Natural killer cell (primary cell): ENCODE data around the gene TAS2R14. TPM values are rescaled to one million over a fixed set of nuclear protein-coding genes. Genes with fewer than 3 reads are reported as not detected.

Experiments
- ATAC-seq, 3 donors: fragments of 150-1000 bp in 2 of 3; fragments of 200-7000 bp in 1 of 3; cut with Tn5 transposase; 1 replicate in 1 of 3; 2 replicates in 2 of 3; pipeline ENCODE4 v1.10.0; 2021; ENCODE audit warnings: mild to moderate bottlenecking in 2 of 3, moderate library complexity in 2 of 3
- DNase-seq, 2 donors: peaks; one replicate each; pipeline versions ENCODE4 v3.0.0 to v3.0.0-alpha.2; 2013 to 2021; ENCODE audit warnings: mixed read lengths in 1 of 2
- H3K27ac ChIP-seq: one replicate; pipeline ENCODE4 v1.5.1; 2013; ENCODE audit warnings: mild to moderate bottlenecking, low read length
- H3K27me3 ChIP-seq: one replicate; pipeline ENCODE4 v1.6.1; 2013; ENCODE audit warnings: low read length; ENCODE audit not compliant: control insufficient read depth, insufficient read depth
- H3K36me3 ChIP-seq: one replicate; pipeline ENCODE4 v1.6.1; 2013; ENCODE audit warnings: low read length; ENCODE audit not compliant: control insufficient read depth, insufficient read depth
- H3K4me1 ChIP-seq: one replicate; pipeline ENCODE4 v1.6.1; 2013; ENCODE audit warnings: low read length; ENCODE audit not compliant: control insufficient read depth, insufficient read depth
- H3K4me3 ChIP-seq: one replicate; pipeline ENCODE4 v1.5.1; 2013; ENCODE audit warnings: low read length
- H3K9me3 ChIP-seq: one replicate; pipeline ENCODE4 v1.6.1; 2013; ENCODE audit warnings: low read length; ENCODE audit not compliant: control insufficient read depth, insufficient read depth
- H3K27ac Mint-ChIP-seq, 2 donors: one replicate each; pipeline ENCODE4 v1.8.0; 2022; ENCODE audit warnings: mild to moderate bottlenecking in 2 of 2, mixed read lengths in 2 of 2, moderate library complexity in 1 of 2
- H3K27me3 Mint-ChIP-seq, 2 donors: one replicate each; pipeline ENCODE4 v1.8.0; 2022; ENCODE audit warnings: low read depth in 2 of 2, mixed read lengths in 2 of 2
- H3K36me3 Mint-ChIP-seq: one replicate; pipeline ENCODE4 v1.8.0; 2022; ENCODE audit warnings: mixed read lengths
- H3K4me1 Mint-ChIP-seq, 2 donors: one replicate each; pipeline ENCODE4 v1.8.0; 2022; ENCODE audit warnings: mixed read lengths in 2 of 2
- H3K4me3 Mint-ChIP-seq: one replicate; pipeline ENCODE4 v1.8.0; 2022; ENCODE audit warnings: mild to moderate bottlenecking, moderate library complexity, mixed read lengths
- H3K9me3 Mint-ChIP-seq, 2 donors: one replicate each; pipeline ENCODE4 v1.8.0; 2022; ENCODE audit warnings: mixed read lengths in 2 of 2
- WGBS: methylation state at CpG from one replicate; pipeline ENCODE4 v1.1.7; 2013; ENCODE audit warnings: missing lambda C conversion rate; ENCODE audit not compliant: insufficient coverage; 5-methylcytosine and 5-hydroxymethylcytosine counted together
- intact Hi-C: fragments of 100-400 bp; cut with micrococcal nuclease; formaldehyde crosslinking; loops from one replicate; pipeline ENCODE4 v1.14.2; 2022
- total RNA-seq, 4 donors: library from RNA; stranded (reverse); fragments of 120-200 nt in 1 of 4; gene quantifications; one replicate each; pipeline versions ENCODE4 v1.2.3 to v1.2.4, GENCODE V29; 2013 to 2022
- TF ChIP-seq, protein P1 (sequence below): fragments of 200-600 bp; IDR thresholded peaks from one replicate; pipeline ENCODE4 v1.8.0; 2022; ENCODE audit warnings: antibody characterized with exemption

Gene TAS2R14
- total RNA-seq, 3 donors from 2014 or later (not counting 1 experiment from before 2014, with no cell fraction given): 3.6 to 4.8 (median 4.4) TPM

DNA sequence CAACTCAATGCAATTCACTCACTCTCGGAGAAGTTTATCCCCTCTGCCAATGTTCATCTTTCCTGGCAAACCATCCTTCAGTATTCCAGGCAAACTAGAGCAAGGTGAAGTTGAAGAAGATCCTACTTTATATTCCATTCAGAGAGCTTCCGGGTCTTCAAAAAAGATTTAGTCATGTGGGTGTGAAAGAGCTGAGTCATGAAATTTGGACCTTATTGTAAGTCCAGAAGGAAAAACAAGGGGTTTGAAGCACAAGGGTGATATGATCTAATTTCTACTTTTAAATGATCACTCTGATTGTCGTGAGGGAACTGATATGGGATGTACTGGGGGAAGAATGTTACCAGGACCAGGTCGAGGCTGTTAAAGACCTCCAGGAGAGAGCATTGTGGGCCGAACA lies 12.8 kb downstream of the TAS2R14 start:
- no peak for DNase-seq
- Mint-ChIP-seq H3K27me3 (no peaks in the 10 kb centered on the region), H3K4me1 (peaks cover 0 to 5% of the 10 kb centered on the region in 2 donors), H3K4me3 (no peak overlapping the region), H3K9me3 (no peaks in the 10 kb centered on the region), H3K27ac (no peak overlapping the region), H3K36me3 (no peaks in the 10 kb centered on the region)
- Histone ChIP-seq H3K4me3 (no peak overlapping the region), H3K27me3 (no peaks in the 10 kb centered on the region), H3K4me1 (no peaks in the 10 kb centered on the region), H3K27ac (no peak overlapping the region), H3K9me3 (no peaks in the 10 kb centered on the region), H3K36me3 (no peaks in the 10 kb centered on the region)
- no peak for ATAC-seq
- TF ChIP-seq, protein P1, sequence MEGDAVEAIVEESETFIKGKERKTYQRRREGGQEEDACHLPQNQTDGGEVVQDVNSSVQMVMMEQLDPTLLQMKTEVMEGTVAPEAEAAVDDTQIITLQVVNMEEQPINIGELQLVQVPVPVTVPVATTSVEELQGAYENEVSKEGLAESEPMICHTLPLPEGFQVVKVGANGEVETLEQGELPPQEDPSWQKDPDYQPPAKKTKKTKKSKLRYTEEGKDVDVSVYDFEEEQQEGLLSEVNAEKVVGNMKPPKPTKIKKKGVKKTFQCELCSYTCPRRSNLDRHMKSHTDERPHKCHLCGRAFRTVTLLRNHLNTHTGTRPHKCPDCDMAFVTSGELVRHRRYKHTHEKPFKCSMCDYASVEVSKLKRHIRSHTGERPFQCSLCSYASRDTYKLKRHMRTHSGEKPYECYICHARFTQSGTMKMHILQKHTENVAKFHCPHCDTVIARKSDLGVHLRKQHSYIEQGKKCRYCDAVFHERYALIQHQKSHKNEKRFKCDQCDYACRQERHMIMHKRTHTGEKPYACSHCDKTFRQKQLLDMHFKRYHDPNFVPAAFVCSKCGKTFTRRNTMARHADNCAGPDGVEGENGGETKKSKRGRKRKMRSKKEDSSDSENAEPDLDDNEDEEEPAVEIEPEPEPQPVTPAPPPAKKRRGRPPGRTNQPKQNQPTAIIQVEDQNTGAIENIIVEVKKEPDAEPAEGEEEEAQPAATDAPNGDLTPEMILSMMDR: no peak
- intact Hi-C loops: no loop called here
- WGBS: 97% methylated on average over 4 of the region's 5 CpGs

DNA sequence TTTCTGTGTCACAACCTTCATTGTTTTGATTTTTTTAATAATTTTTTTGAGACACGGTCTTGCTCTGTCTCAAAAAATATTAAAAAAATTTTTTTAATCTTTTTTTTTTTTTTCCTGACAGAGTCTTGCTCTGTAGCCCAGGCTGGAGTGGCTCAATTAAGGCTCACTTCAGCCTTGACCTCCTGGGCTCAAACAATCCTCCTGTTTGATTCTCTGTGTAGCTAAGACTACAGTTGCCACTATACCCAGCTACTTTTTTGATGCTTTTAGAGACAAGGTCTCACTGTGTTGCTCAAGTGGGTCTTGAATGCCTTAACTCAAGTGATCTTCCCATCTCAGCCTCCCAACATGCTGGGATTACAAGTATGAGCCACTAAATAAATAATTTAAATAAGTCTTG lies 19.3 kb downstream of the TAS2R14 start:
- Histone ChIP-seq H3K36me3 (no peaks in the 10 kb centered on the region), H3K4me3 (no peak overlapping the region), H3K9me3 (no peaks in the 10 kb centered on the region), H3K4me1 (no peaks in the 10 kb centered on the region), H3K27me3 (no peaks in the 10 kb centered on the region), H3K27ac (no peak overlapping the region)
- H3K9me3 Mint-ChIP-seq: no peaks in the 10 kb centered on the region
- DNase-seq: no peak
- H3K4me3 Mint-ChIP-seq: no peak overlapping the region
- no peaks in the 10 kb centered on the region for H3K4me1 Mint-ChIP-seq
- 100% methylated on average over 1 of the region's 1 CpG for WGBS
- intact Hi-C loops: no loop called here
- H3K27me3 Mint-ChIP-seq: no peaks in the 10 kb centered on the region
- ATAC-seq: no peak
- TF ChIP-seq, protein P1: no peak
- H3K36me3 Mint-ChIP-seq: no peaks in the 10 kb centered on the region
- no peak overlapping the region for H3K27ac Mint-ChIP-seq

DNA sequence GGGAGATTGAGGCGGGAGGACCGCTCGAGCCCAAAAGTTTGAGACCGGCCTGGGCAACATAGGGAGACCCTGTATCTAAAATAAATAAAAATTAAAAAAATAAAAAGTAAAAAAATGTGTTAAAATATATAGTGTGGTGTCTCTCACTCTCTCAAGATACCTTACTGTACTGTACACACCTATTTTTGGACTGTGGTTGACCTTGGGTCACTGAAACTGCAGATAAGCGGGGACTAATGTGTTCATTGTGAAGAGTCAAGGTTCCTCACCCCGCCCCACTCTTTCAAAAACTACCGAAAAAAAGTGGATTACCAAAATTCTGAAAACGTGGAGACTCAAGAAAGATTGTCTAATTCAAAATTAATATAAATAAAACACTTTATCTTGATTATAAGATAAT lies 28.7 kb downstream of the TAS2R14 start:
- H3K27me3 ChIP-seq: no peaks in the 10 kb centered on the region
- H3K4me1 ChIP-seq: no peaks in the 10 kb centered on the region
- Mint-ChIP-seq H3K4me3 (no peak overlapping the region), H3K27ac (no peak overlapping the region), H3K9me3 (no peaks in the 10 kb centered on the region), H3K27me3 (no peaks in the 10 kb centered on the region), H3K4me1 (no peaks in the 10 kb centered on the region), H3K36me3 (no peaks in the 10 kb centered on the region)
- DNase-seq (no peak), ATAC-seq (no peak)
- no peaks in the 10 kb centered on the region for H3K36me3 ChIP-seq
- WGBS: 67% methylated on average over 3 of the region's 8 CpGs
- no peaks in the 10 kb centered on the region for H3K9me3 ChIP-seq
- no peak overlapping the region for H3K27ac ChIP-seq
- H3K4me3 ChIP-seq: no peak overlapping the region
- intact Hi-C loops: no loop called here
- TF ChIP-seq, protein P1: no peak

DNA sequence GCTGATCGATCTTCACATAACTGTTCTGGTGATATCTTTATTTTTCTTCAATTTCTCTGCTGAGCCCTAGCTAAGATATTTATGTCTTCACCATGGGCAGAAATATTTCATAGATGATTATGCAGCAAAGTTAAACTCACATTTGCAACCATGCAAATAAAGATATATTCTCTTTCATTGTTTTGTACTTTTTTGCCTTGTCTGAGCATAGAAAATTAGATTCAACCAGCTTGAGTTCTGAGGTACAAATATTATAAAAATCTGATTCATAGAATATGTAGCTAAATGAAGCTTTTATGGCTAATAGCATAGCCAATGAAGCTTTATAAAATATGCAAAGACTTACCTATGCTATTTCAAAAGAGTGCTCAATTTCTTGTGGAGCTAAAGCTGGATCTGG lies 29.6 kb downstream of the TAS2R14 start, which contains the start of gene TAS2R13:
TAS2R13 (minus strand) TSS at position 101 of the 400 bp plus-strand sequence. CDS start 264 bp downstream, outside the sequence.
- Histone ChIP-seq H3K27ac (no peak within 1 kb of the TSS), H3K27me3 (no peaks in the 10 kb centered on the region), H3K9me3 (no peaks in the 10 kb centered on the region), H3K36me3 (no peaks in the 10 kb centered on the region), H3K4me3 (no peak within 1 kb of the TSS), H3K4me1 (no peaks in the 10 kb centered on the region)
- no peak within 1 kb of the TSS for H3K4me3 Mint-ChIP-seq
- no peaks in the 10 kb centered on the region for H3K4me1 Mint-ChIP-seq
- TF ChIP-seq, protein P1: no peak
- H3K27ac Mint-ChIP-seq: no peak within 1 kb of the TSS
- intact Hi-C loops: no loop called here
- peaks cover 3% of the 10 kb centered on the region in 2 donors for H3K9me3 Mint-ChIP-seq
- no peak for DNase-seq
- ATAC-seq: no peak
- no peaks in the 10 kb centered on the region for H3K27me3 Mint-ChIP-seq
- WGBS: 100% methylated on average over 1 of the region's 1 CpG
- H3K36me3 Mint-ChIP-seq: no peaks in the 10 kb centered on the region
